Astrocyte of the cerebellum (primary cell): ENCODE results near the gene LY6G5B.

Experiments used
- DNase-seq: peaks from one replicate; pipeline ENCODE4 v3.0.0-alpha.2; 2011; ENCODE audit warnings: low read depth
- H3K4me3 ChIP-seq: 2 replicates; pipeline ENCODE4 v1.5.1; 2011; ENCODE audit warnings: mild to moderate bottlenecking, low read depth, low read length, moderate library complexity
- CTCF ChIP-seq: IDR thresholded peaks from 2 replicates; pipeline ENCODE4 v1.5.1; 2012; ENCODE audit warnings: low read length, low read depth, moderate library complexity, mild to moderate bottlenecking; ENCODE audit errors: missing control alignments
- in situ Hi-C: cut with HindIII; loops from 2 replicates; pipeline ENCODE4 v1.10.0; 2017; ENCODE audit warnings: low sequenced_read_pairs

The LY6G5B gene

GRCh38 chr6:31632279-31632946 is 37.4 kb upstream of the LY6G5B start:
- in situ Hi-C loops, result no loop called here
- no peak for DNase-seq
- no peak for TF ChIP-seq CTCF
- H3K4me3 ChIP-seq, result no peak overlapping the region

GRCh38 chr6:31633447-31633846 is 36.3 kb upstream of the LY6G5B start:
- in situ Hi-C loops, result no loop called here

GRCh38 chr6:31634131-31634530 is 35.6 kb upstream of the LY6G5B start:
- in situ Hi-C loops, result no loop called here

More at GRCh38 chr6:31633447-31633846, 36.3 kb upstream of the LY6G5B start:
- no peak for TF ChIP-seq CTCF
- no peak overlapping the region for H3K4me3 ChIP-seq
- DNase-seq, result no peak

GRCh38 chr6:31634969-31635575 is 34.7 kb upstream of the LY6G5B start:
- in situ Hi-C loops, result no loop called here
- no peak overlapping the region for H3K4me3 ChIP-seq
- no peak for TF ChIP-seq CTCF
- no peak for DNase-seq

More at GRCh38 chr6:31634131-31634530, 35.6 kb upstream of the LY6G5B start:
- H3K4me3 ChIP-seq, result no peak overlapping the region
- TF ChIP-seq CTCF, result no peak
- no peak for DNase-seq

- TF ChIP-seq CTCF, result no peak
- in situ Hi-C loops, result no loop called here
- H3K4me3 ChIP-seq, result no peak overlapping the region
These were observed 32.8 kb upstream of the LY6G5B start for GRCh38 chr6:31636698-31637596.

GRCh38 chr6:31639043-31639442 is 30.7 kb upstream of the LY6G5B start:
- in situ Hi-C loops, result no loop called here
- no peak for TF ChIP-seq CTCF
- DNase-seq, result no peak
- H3K4me3 ChIP-seq, result no peak overlapping the region

More at GRCh38 chr6:31636698-31637596, 32.8 kb upstream of the LY6G5B start:
- no peak for DNase-seq
